GM19351 (cell line): ENCODE measurements around the gene BAIAP2L1.

Source experiments
- ATAC-seq: cut with Tn5 transposase; IDR thresholded peaks from one replicate; pipeline ENCODE4 v1.9.1; 2021; ENCODE audit warnings: mild to moderate bottlenecking, moderate library complexity; ENCODE audit not compliant: unreplicated experiment

BAIAP2L1 gene

DNA sequence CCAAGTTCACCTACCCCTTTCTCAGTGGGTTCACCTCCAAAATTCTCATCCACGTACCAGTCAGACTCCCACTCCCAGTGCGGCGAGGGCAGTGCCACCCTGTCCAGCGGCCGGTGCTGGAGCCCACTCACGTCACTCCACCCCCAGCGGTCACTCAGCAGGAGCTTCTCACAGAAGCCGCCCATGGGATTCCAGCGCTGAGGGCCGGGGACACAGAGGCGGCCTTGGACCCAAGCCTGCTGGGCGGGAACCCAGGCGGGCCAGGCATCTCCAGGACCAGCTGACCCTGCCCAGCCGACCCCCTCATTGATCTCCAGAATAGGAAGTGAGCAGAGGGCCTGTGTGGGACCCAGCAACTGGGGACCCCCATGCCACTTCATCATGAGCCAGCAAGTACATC, 156.0 kb downstream of the BAIAP2L1 start:
- no peak for ATAC-seq

DNA sequence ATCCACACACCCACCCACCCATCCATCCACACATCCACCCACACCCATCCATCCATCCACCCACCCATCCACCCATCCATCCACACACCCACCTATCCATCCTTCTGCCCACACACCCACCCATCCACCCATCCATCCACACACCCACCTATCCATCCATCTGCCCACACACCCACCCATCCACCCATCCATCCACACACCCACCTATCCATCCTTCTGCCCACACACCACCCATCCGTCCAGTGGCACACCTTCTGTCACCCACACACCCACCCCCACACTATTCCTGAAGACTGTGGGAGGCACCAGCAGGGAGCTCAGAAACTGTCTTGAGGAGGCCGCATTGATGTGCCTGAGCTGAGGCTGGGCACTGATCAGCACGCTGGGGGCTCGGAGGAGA, 158.0 kb downstream of the BAIAP2L1 start:
- no peak for ATAC-seq

DNA sequence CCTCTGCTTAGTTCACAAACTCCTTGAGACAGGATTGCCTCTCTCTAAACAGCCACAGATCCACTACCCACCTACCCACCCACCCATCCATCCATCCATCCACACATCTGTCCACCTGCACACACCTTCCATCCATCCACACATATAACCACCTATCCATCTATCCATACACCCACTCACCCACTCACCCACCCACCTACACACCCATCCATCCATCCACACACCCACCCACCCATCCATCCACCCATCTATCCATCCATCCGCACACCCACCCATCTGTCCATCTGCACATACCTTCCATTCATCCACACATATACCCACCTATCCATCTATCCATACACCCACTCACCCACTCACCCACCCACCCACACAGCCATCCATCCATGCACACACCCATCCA, 158.5 kb downstream of the BAIAP2L1 start:
- no peak for ATAC-seq

DNA sequence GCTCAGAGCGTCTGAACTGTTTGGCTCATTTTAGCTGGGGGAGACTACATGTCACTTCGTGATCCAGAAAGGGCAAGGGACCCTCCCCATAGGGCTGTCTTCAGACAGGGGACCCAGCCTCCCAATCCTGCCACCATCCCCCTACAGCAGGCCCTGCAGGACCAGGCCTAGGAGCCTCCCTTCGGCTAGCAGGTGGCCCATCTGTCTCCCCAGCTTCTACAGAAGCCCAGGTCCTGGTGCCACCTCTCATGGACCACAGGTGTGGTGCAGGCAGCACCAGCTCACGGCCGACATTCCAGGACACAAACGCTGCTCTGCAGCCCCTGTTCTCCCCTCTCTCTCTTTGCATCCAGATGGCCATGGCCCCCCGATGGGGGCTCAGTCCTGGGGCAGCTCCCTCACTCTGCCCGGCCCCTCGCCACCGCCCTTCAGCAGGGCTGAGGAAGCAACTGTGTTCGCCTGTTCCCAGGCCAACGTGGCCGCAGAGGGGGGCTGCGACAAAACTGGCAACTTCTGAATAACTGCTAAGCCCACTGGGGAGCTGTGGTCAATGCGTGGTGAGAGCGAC, 159.1 kb downstream of the BAIAP2L1 start:
- ATAC-seq: peak; percentile 20
